Prostate gland (tissue), 2 donors: ENCODE data around the gene DDAH1. TPM values are rescaled to one million over a fixed set of nuclear protein-coding genes. Genes with fewer than 3 reads are reported as not detected.

Experiments
- DNase-seq: peaks from one replicate; pipeline ENCODE4 v3.0.0-alpha.2; 2019; ENCODE audit warnings: low spot score
- H3K27ac ChIP-seq, 2 donors: fragments of 200-600 bp; sonication (generic); 2 replicates each; pipeline ENCODE4 v1.5.1; 2017 to 2019
- H3K27me3 ChIP-seq: fragments of 200-600 bp; sonication (generic); replicated peaks from 2 replicates; pipeline ENCODE4 v1.5.1; 2019; ENCODE audit not compliant: insufficient read depth
- H3K36me3 ChIP-seq, 2 donors: fragments of 200-600 bp; sonication (generic); 1 replicate in 1 of 2; 2 replicates in 1 of 2; pipeline versions ENCODE4 v1.5.1 to v1.8.1; 2017 to 2019
- H3K4me1 ChIP-seq: fragments of 200-600 bp; sonication (generic); replicated peaks from 2 replicates; pipeline ENCODE4 v1.5.1; 2019
- H3K4me3 ChIP-seq, 2 donors: fragments of 200-600 bp; sonication (generic); 2 replicates each; pipeline ENCODE4 v1.5.1; 2017 to 2019
- H3K9me3 ChIP-seq: fragments of 200-600 bp; sonication (generic); 2 replicates; pipeline ENCODE4 v1.5.1; 2017
- CTCF ChIP-seq, 4 experiments: fragments of 200-600 bp in 2 of 4; fragments of 450-650 bp in 2 of 4; sonication (generic) in 2 of 4; IDR thresholded peaks; 1 replicate in 3 of 4; 2 replicates in 1 of 4; pipeline ENCODE4 v1.5.1; 2016 to 2019; ENCODE audit warnings: antibody characterized with exemption in 4 of 4, mild to moderate bottlenecking in 2 of 4, moderate library complexity in 2 of 4
- POLR2A ChIP-seq: fragments of 450-650 bp; IDR thresholded peaks from one replicate; pipeline ENCODE4 v1.6.1; 2016; ENCODE audit warnings: antibody characterized with exemption, mild to moderate bottlenecking
- POLR2AphosphoS5 ChIP-seq: sonication (generic); formaldehyde crosslinking; IDR thresholded peaks from one replicate; pipeline ENCODE4 v1.6.1; 2017; ENCODE audit warnings: antibody characterized with exemption
- WGBS: methylation state at CpG from one replicate; pipeline ENCODE4 v1.1.5; 2018; 5-methylcytosine and 5-hydroxymethylcytosine counted together
- intact Hi-C: fragments of 100-400 bp; cut with DNase I; formaldehyde crosslinking; loops from one replicate; pipeline ENCODE4 v1.14.2; 2022
- total RNA-seq, 2 donors: library from RNA; depleted of rRNA; stranded (reverse); fragments of >200 nt; gene quantifications; one replicate each; pipeline ENCODE4 v1.1.0, GENCODE V29; 2016

The DDAH1 gene
- total RNA-seq, 2 donors from 2014 or later = 61.6 to 70.7 TPM

GRCh38 chr1:85297538-85297854 is 167.5 kb downstream of the DDAH1 start:
- intact Hi-C loops = no loop called here
- TF ChIP-seq POLR2A (no peak), POLR2AphosphoS5 (no peak), CTCF (IDR thresholded peaks at IDR 0.05) (no peak)
- DNase-seq = no peak
- H3K4me3 ChIP-seq = no peak overlapping the region
- no peaks in the 10 kb centered on the region for H3K36me3 ChIP-seq
- WGBS = 18% methylated on average over 1 of the region's 1 CpG
- H3K9me3 ChIP-seq = no peaks in the 10 kb centered on the region
- H3K27me3 ChIP-seq = no peaks in the 10 kb centered on the region
- peaks cover 11% of the 10 kb centered on the region for H3K4me1 ChIP-seq
- peak overlapping the region; percentile 87 to 88 for H3K27ac ChIP-seq

GRCh38 chr1:85296980-85297379 is 168.0 kb downstream of the DDAH1 start:
- H3K27ac ChIP-seq = peak overlapping the region; percentile 87 to 88
- peaks cover 11% of the 10 kb centered on the region for H3K4me1 ChIP-seq
- DNase-seq = no peak
- no peaks in the 10 kb centered on the region for H3K9me3 ChIP-seq
- no peaks in the 10 kb centered on the region for H3K27me3 ChIP-seq
- intact Hi-C loops = no loop called here
- no peak overlapping the region for H3K4me3 ChIP-seq
- TF ChIP-seq POLR2AphosphoS5 = no peak
- TF ChIP-seq POLR2A = no peak
- TF ChIP-seq CTCF (IDR thresholded peaks at IDR 0.05) = no peak
- H3K36me3 ChIP-seq = no peaks in the 10 kb centered on the region
- WGBS = 21% methylated on average over 1 of the region's 1 CpG

GRCh38 chr1:85295654-85296053 is 169.3 kb downstream of the DDAH1 start:
- TF ChIP-seq POLR2A (no peak), CTCF (IDR thresholded peaks at IDR 0.05) (no peak), POLR2AphosphoS5 (no peak)
- intact Hi-C loops = no loop called here
- Histone ChIP-seq H3K4me1 (peaks cover 11% of the 10 kb centered on the region), H3K9me3 (no peaks in the 10 kb centered on the region), H3K27ac (no peak overlapping the region), H3K27me3 (no peaks in the 10 kb centered on the region), H3K4me3 (no peak overlapping the region), H3K36me3 (no peaks in the 10 kb centered on the region)
- DNase-seq = no peak
- WGBS = 83% methylated on average over 4 of the region's 4 CpGs

- DNase-seq = no peak
- no peak for TF ChIP-seq POLR2A
- TF ChIP-seq POLR2AphosphoS5 = no peak
- TF ChIP-seq CTCF (IDR thresholded peaks at IDR 0.05) = no peak
Measured at GRCh38 chr1:85295006-85295431, 169.9 kb downstream of the DDAH1 start.

GRCh38 chr1:85290826-85291225 is 174.1 kb downstream of the DDAH1 start:
- H3K9me3 ChIP-seq = no peaks in the 10 kb centered on the region
- H3K4me1 ChIP-seq = no peaks in the 10 kb centered on the region
- DNase-seq = no peak
- no peaks in the 10 kb centered on the region for H3K36me3 ChIP-seq
- no peak overlapping the region for H3K4me3 ChIP-seq
- TF ChIP-seq CTCF (IDR thresholded peaks at IDR 0.05) (no peak), POLR2AphosphoS5 (no peak), POLR2A (no peak)
- H3K27me3 ChIP-seq = no peaks in the 10 kb centered on the region
- WGBS = 94% methylated on average over 2 of the region's 2 CpGs
- H3K27ac ChIP-seq = no peak overlapping the region
- intact Hi-C loops = no loop called here

More at GRCh38 chr1:85295006-85295431, 169.9 kb downstream of the DDAH1 start:
- Histone ChIP-seq H3K4me1 (peaks cover 11% of the 10 kb centered on the region), H3K9me3 (no peaks in the 10 kb centered on the region), H3K36me3 (no peaks in the 10 kb centered on the region), H3K27ac (no peak overlapping the region), H3K4me3 (no peak overlapping the region), H3K27me3 (no peaks in the 10 kb centered on the region)
- 52% methylated on average over 3 of the region's 3 CpGs for WGBS
- intact Hi-C loops = no loop called here
